ENCODE measurements around the gene PACS1.

- TF ChIP-seq POLR2AphosphoS5 (IDR thresholded peaks at IDR 0.05; ENCODE audit: low read depth, low read length) (no peak), POLR2A (IDR thresholded peaks at IDR 0.05; ENCODE audit: low read depth, low read length) (no peak), TAF1 (IDR thresholded peaks at IDR 0.05; ENCODE audit: low read depth, low read length) (no peak)
Observed at GRCh38 chr11:66207816-66208215, 137.7 kb downstream of the PACS1 start.

All from GM12891 (cell line).